GM23338 (cell line): Measurements from ENCODE around the gene ZBP1. TPM values are rescaled to one million over a fixed set of nuclear protein-coding genes. Genes with fewer than 3 reads are reported as not detected.

Source experiments
- ATAC-seq: fragments of 200-7000 bp; cut with Tn5 transposase; 3 replicates; pipeline ENCODE4 v1.9.1; 2020
- DNase-seq: peaks from one replicate; pipeline ENCODE4 v3.0.0-alpha.2; 2015; ENCODE audit warnings: low spot score
- H2AFZ ChIP-seq: fragments of 200-600 bp; sonication (generic); 2 replicates; pipeline ENCODE4 v1.8.0; 2016; ENCODE audit warnings: antibody characterized with exemption, mild to moderate bottlenecking, moderate library complexity
- H3F3A ChIP-seq: fragments of 200-600 bp; sonication (generic); replicated peaks from 2 replicates; pipeline ENCODE4 v1.8.0; 2017; ENCODE audit warnings: antibody characterized with exemption, mixed run types, low read depth
- H3K27ac ChIP-seq: fragments of 200-600 bp; sonication (generic); 2 replicates; pipeline ENCODE4 v1.6.1; 2016; ENCODE audit warnings: low read depth
- H3K27me3 ChIP-seq: fragments of 200-600 bp; sonication (generic); 2 replicates; pipeline ENCODE4 v1.8.0; 2016; ENCODE audit warnings: mild to moderate bottlenecking, mixed run types, moderate library complexity; ENCODE audit not compliant: insufficient read depth
- H3K36me3 ChIP-seq: fragments of 200-600 bp; sonication (generic); 2 replicates; pipeline ENCODE4 v1.8.0; 2016; ENCODE audit warnings: mild to moderate bottlenecking; ENCODE audit not compliant: insufficient read depth
- H3K4me1 ChIP-seq: fragments of 200-600 bp; sonication (generic); 2 replicates; pipeline ENCODE4 v1.8.0; 2016; ENCODE audit warnings: mild to moderate bottlenecking, moderate library complexity; ENCODE audit not compliant: insufficient read depth
- H3K4me2 ChIP-seq: fragments of 200-600 bp; sonication (generic); 2 replicates; pipeline ENCODE4 v1.7.1; 2017; ENCODE audit warnings: mixed run types
- H3K4me3 ChIP-seq: fragments of 200-600 bp; sonication (generic); 2 replicates; pipeline ENCODE4 v1.6.1; 2016; ENCODE audit warnings: mixed run types
- H3K79me2 ChIP-seq: fragments of 200-600 bp; sonication (generic); replicated peaks from 2 replicates; pipeline ENCODE4 v1.8.0; 2017; ENCODE audit warnings: mild to moderate bottlenecking; ENCODE audit not compliant: insufficient read depth
- H3K9me2 ChIP-seq: fragments of 200-600 bp; sonication (generic); 2 replicates; pipeline ENCODE4 v1.8.0; 2017; ENCODE audit not compliant: insufficient read depth
- H4K20me1 ChIP-seq: fragments of 200-600 bp; sonication (generic); replicated peaks from 2 replicates; pipeline ENCODE4 v1.8.0; 2017; ENCODE audit warnings: mild to moderate bottlenecking; ENCODE audit not compliant: insufficient read depth
- H3K27ac Mint-ChIP-seq: 2 replicates; pipeline ENCODE4 v1.8.0; 2020; ENCODE audit warnings: inconsistent platforms, mild to moderate bottlenecking, moderate library complexity, mixed read lengths
- H3K27me3 Mint-ChIP-seq: 3 replicates; pipeline ENCODE4 v1.8.0; 2022; ENCODE audit warnings: low read depth, mild to moderate bottlenecking, moderate library complexity, mixed read lengths, inconsistent platforms; ENCODE audit not compliant: insufficient read depth, poor library complexity
- H3K36me3 Mint-ChIP-seq: 3 replicates; pipeline ENCODE4 v1.8.0; 2021; ENCODE audit warnings: low read depth, mild to moderate bottlenecking, inconsistent platforms, moderate library complexity, mixed read lengths
- H3K4me1 Mint-ChIP-seq: 3 replicates; pipeline ENCODE4 v1.8.0; 2020; ENCODE audit warnings: mild to moderate bottlenecking, inconsistent platforms, mixed read lengths
- H3K4me3 Mint-ChIP-seq: 3 replicates; pipeline ENCODE4 v1.8.0; 2021; ENCODE audit warnings: moderate library complexity, mild to moderate bottlenecking, inconsistent platforms, mixed read lengths
- H3K9me3 Mint-ChIP-seq: 3 replicates; pipeline ENCODE4 v1.8.0; 2020; ENCODE audit warnings: moderate library complexity, mild to moderate bottlenecking, inconsistent platforms, mixed read lengths
- EZH2phosphoT487 ChIP-seq: fragments of 200-600 bp; sonication (generic); IDR thresholded peaks from one replicate; pipeline ENCODE4 v1.8.1; 2018; ENCODE audit warnings: antibody characterized with exemption; ENCODE audit not compliant: unreplicated experiment
- JUNB ChIP-seq: IDR thresholded peaks from one replicate; pipeline ENCODE4 v1.6.1; 2016; ENCODE audit warnings: antibody characterized with exemption; ENCODE audit not compliant: unreplicated experiment
- NANOG ChIP-seq: IDR thresholded peaks from 2 replicates; pipeline ENCODE4 v1.6.1; 2016; ENCODE audit warnings: antibody characterized with exemption, borderline replicate concordance
- POLR2AphosphoS5 ChIP-seq: IDR thresholded peaks from 2 replicates; pipeline ENCODE4 v1.6.1; 2016; ENCODE audit warnings: antibody characterized with exemption, low read depth
- ZNF114 ChIP-seq: fragments of 250-450 bp; sonication (Bioruptor Pico); IDR thresholded peaks from 2 replicates; pipeline ENCODE4 v1.5.0; 2020; ENCODE audit warnings: mild to moderate bottlenecking, moderate library complexity
- ZNF331 ChIP-seq: fragments of 250-450 bp; sonication (Bioruptor Pico); IDR thresholded peaks from 2 replicates; pipeline ENCODE4 v1.5.0; 2020; ENCODE audit warnings: low read depth, mild to moderate bottlenecking, moderate library complexity
- ZNF462 ChIP-seq: fragments of 250-450 bp; sonication (Bioruptor Pico); IDR thresholded peaks from 2 replicates; pipeline ENCODE4 v1.5.0; 2020; ENCODE audit warnings: mild to moderate bottlenecking, moderate library complexity
- polyA plus RNA-seq: library from polyadenylated mRNA; unstranded; fragments of >200 nt; fragmentation: Nextera tagmentation; extraction: Ambion mirVana; gene quantifications from 2 replicates; pipeline ENCODE4 v1.2.1, GENCODE V29; 2016
- total RNA-seq: library from RNA; depleted of rRNA; stranded (reverse); fragments of >200 nt; shearing (Covaris generic); gene quantifications from 2 replicates; pipeline ENCODE4 v1.2.3, GENCODE V29; 2014
- TF ChIP-seq, protein P1 (sequence below): IDR thresholded peaks from 2 replicates; pipeline ENCODE4 v1.6.1; 2016; ENCODE audit warnings: antibody characterized with exemption
- TF ChIP-seq, protein P2 (sequence below), 2 experiments: fragments of 200-600 bp in 1 of 2; sonication (generic) in 1 of 2; conservative IDR thresholded peaks; 2 replicates each; pipeline versions ENCODE4 v1.5.1 to v1.6.1; 2016 to 2017; ENCODE audit warnings: antibody characterized with exemption in 2 of 2, low read depth in 2 of 2, mild to moderate bottlenecking in 2 of 2, moderate library complexity in 1 of 2

ZBP1 gene
- total and polyA plus RNA-seq, 2 experiments from 2014 or later, result not detected

DNA sequence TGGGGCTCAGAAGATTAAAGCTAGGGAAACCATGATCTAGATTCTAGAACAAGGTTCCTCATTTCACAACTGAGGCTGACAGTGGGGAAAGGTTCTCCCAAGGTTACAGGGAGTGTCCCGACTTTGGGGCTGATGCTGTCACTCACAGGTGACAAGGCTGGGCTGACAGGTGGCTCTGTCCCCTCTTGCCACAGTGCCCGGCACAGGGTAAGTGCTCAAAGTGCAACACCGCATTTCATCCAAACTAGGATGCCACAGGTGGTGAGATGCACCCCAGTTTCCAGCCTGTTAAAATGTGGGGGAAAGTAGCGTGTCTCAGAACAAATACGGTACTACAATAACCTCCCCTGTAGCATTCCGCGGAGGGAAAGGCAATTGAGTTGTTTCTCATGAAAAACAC lies 7.8 kb downstream of the ZBP1 start:
- no peak for DNase-seq
- no peaks in the 10 kb centered on the region for H3K27me3 ChIP-seq
- H2AFZ ChIP-seq, result no peak overlapping the region
- H3K79me2 ChIP-seq, result no peaks in the 10 kb centered on the region
- peaks cover 10% of the 10 kb centered on the region for H3K27me3 Mint-ChIP-seq
- H4K20me1 ChIP-seq, result no peaks in the 10 kb centered on the region
- 0 out of 2 replicates have a peak, but pooled peaks cover 2% of the 10 kb centered on the region for H3K9me2 ChIP-seq
- ATAC-seq, result no peak
- H3K27ac Mint-ChIP-seq, result no peak overlapping the region
- no peaks in the 10 kb centered on the region for H3F3A ChIP-seq
- TF ChIP-seq JUNB, result no peak
- H3K4me2 ChIP-seq, result no peak overlapping the region
- H3K4me1 ChIP-seq, result no peaks in the 10 kb centered on the region
- H3K36me3 ChIP-seq, result no peaks in the 10 kb centered on the region
- no peak overlapping the region for H3K4me3 ChIP-seq
- H3K4me3 Mint-ChIP-seq, result no peak overlapping the region
- H3K9me3 Mint-ChIP-seq, result no peaks in the 10 kb centered on the region; the same call in 2 of the 3 replicates
- no peaks in the 10 kb centered on the region; the same call in 2 of the 3 replicates for H3K4me1 Mint-ChIP-seq
- H3K36me3 Mint-ChIP-seq, result no peaks in the 10 kb centered on the region
- H3K27ac ChIP-seq, result no peak overlapping the region

- Mint-ChIP-seq H3K27me3 (peaks cover 10% of the 10 kb centered on the region), H3K27ac (no peak overlapping the region), H3K4me1 (no peaks in the 10 kb centered on the region; the same call in 2 of the 3 replicates), H3K9me3 (no peaks in the 10 kb centered on the region), H3K36me3 (no peaks in the 10 kb centered on the region), H3K4me3 (no peak overlapping the region)
- Histone ChIP-seq H3K4me1 (no peaks in the 10 kb centered on the region), H3K9me2 (0 out of 2 replicates have a peak, but pooled peaks cover 2% of the 10 kb centered on the region), H3K4me3 (no peak overlapping the region), H3K4me2 (no peak overlapping the region), H3F3A (no peaks in the 10 kb centered on the region), H3K27me3 (no peaks in the 10 kb centered on the region), H4K20me1 (no peaks in the 10 kb centered on the region), H2AFZ (no peak overlapping the region), H3K27ac (no peak overlapping the region), H3K36me3 (no peaks in the 10 kb centered on the region), H3K79me2 (no peaks in the 10 kb centered on the region)
- DNase-seq (no peak), ATAC-seq (no peak)
- TF ChIP-seq, protein P1, sequence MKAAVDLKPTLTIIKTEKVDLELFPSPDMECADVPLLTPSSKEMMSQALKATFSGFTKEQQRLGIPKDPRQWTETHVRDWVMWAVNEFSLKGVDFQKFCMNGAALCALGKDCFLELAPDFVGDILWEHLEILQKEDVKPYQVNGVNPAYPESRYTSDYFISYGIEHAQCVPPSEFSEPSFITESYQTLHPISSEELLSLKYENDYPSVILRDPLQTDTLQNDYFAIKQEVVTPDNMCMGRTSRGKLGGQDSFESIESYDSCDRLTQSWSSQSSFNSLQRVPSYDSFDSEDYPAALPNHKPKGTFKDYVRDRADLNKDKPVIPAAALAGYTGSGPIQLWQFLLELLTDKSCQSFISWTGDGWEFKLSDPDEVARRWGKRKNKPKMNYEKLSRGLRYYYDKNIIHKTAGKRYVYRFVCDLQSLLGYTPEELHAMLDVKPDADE, result no peak
- TF ChIP-seq POLR2AphosphoS5, result no peak
- no peak for TF ChIP-seq ZNF331 (CRISPR knock-in tag)
- no peak for TF ChIP-seq ZNF462 (CRISPR knock-in tag)
- TF ChIP-seq ZNF114 (CRISPR knock-in tag), result no peak
- no peak for TF ChIP-seq EZH2phosphoT487
- TF ChIP-seq, protein P2, sequence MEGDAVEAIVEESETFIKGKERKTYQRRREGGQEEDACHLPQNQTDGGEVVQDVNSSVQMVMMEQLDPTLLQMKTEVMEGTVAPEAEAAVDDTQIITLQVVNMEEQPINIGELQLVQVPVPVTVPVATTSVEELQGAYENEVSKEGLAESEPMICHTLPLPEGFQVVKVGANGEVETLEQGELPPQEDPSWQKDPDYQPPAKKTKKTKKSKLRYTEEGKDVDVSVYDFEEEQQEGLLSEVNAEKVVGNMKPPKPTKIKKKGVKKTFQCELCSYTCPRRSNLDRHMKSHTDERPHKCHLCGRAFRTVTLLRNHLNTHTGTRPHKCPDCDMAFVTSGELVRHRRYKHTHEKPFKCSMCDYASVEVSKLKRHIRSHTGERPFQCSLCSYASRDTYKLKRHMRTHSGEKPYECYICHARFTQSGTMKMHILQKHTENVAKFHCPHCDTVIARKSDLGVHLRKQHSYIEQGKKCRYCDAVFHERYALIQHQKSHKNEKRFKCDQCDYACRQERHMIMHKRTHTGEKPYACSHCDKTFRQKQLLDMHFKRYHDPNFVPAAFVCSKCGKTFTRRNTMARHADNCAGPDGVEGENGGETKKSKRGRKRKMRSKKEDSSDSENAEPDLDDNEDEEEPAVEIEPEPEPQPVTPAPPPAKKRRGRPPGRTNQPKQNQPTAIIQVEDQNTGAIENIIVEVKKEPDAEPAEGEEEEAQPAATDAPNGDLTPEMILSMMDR (conservative IDR thresholded peaks at IDR 0.05; ENCODE audit: low read depth in 2 of 2), result no peak
- no peak for TF ChIP-seq JUNB
- no peak for TF ChIP-seq NANOG
Measured at GRCh38 chr20:57611586-57612311, 8.5 kb downstream of the ZBP1 start.
